Dendritic cell treated with granulocyte-macrophage colony-stimulating factor and Interleukin-4, amounts not matched to agents 40 ng/mL and 50 ng/mL, for 4 days (primary cell): ENCODE results near the gene ZIC2.

Experiments used
- H3K27ac Mint-ChIP-seq: one replicate; pipeline ENCODE4 v1.8.0; 2022; ENCODE audit warnings: mild to moderate bottlenecking, mixed read lengths
- H3K27me3 Mint-ChIP-seq: one replicate; pipeline ENCODE4 v1.8.0; 2022; ENCODE audit warnings: mild to moderate bottlenecking, mixed read lengths
- H3K36me3 Mint-ChIP-seq: one replicate; pipeline ENCODE4 v1.8.0; 2022; ENCODE audit warnings: low read depth, mixed read lengths
- H3K4me1 Mint-ChIP-seq: one replicate; pipeline ENCODE4 v1.8.0; 2022; ENCODE audit warnings: low read depth, mixed read lengths
- H3K4me3 Mint-ChIP-seq: one replicate; pipeline ENCODE4 v1.8.0; 2022; ENCODE audit warnings: mild to moderate bottlenecking, moderate library complexity, mixed read lengths
- H3K9me3 Mint-ChIP-seq: one replicate; pipeline ENCODE4 v1.8.0; 2022; ENCODE audit warnings: mixed read lengths
- intact Hi-C: fragments of 100-400 bp; cut with micrococcal nuclease; formaldehyde crosslinking; loops from one replicate; pipeline ENCODE4 v1.15.0; 2022

Gene ZIC2

DNA sequence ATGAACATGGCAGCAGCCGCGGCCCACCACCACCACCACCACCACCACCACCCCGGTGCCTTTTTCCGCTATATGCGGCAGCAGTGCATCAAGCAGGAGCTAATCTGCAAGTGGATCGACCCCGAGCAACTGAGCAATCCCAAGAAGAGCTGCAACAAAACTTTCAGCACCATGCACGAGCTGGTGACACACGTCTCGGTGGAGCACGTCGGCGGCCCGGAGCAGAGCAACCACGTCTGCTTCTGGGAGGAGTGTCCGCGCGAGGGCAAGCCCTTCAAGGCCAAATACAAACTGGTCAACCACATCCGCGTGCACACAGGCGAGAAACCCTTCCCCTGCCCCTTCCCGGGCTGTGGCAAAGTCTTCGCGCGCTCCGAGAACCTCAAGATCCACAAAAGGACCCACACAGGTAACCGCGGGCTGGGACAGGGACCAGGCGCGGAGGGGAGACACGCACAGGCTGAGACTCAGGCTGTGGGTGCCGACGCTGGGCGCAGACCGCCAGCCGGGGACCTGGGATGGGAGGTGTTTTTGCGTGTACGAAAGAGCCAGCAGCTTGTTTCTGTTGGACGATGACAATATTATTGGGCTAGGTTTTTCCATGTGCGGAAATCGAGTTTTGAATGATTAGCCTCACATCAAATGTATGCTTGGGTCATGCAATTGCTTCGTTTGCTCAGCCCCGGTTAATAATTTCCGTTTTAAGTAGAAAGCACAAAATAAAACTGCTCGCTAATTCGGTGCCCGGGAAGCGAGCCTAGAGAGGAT is 1.3 kb downstream of the ZIC2 start:
- Mint-ChIP-seq H3K27ac (no peak overlapping the region), H3K4me1 (peaks cover 12% of the 10 kb centered on the region), H3K36me3 (no peaks in the 10 kb centered on the region), H3K27me3 (peaks cover 78% of the 10 kb centered on the region), H3K9me3 (no peaks in the 10 kb centered on the region), H3K4me3 (no peak overlapping the region)
- intact Hi-C loops: no loop called here

- H3K4me1 Mint-ChIP-seq: peaks cover 6% of the 10 kb centered on the region
- peaks cover 77% of the 10 kb centered on the region for H3K27me3 Mint-ChIP-seq
- no peak overlapping the region for H3K27ac Mint-ChIP-seq
- H3K4me3 Mint-ChIP-seq: no peak overlapping the region
- H3K36me3 Mint-ChIP-seq: no peaks in the 10 kb centered on the region
- H3K9me3 Mint-ChIP-seq: no peaks in the 10 kb centered on the region
- intact Hi-C loops: no loop called here
These were observed 2.2 kb downstream of the ZIC2 start for GRCh38 chr13:99983499-99984401.

DNA sequence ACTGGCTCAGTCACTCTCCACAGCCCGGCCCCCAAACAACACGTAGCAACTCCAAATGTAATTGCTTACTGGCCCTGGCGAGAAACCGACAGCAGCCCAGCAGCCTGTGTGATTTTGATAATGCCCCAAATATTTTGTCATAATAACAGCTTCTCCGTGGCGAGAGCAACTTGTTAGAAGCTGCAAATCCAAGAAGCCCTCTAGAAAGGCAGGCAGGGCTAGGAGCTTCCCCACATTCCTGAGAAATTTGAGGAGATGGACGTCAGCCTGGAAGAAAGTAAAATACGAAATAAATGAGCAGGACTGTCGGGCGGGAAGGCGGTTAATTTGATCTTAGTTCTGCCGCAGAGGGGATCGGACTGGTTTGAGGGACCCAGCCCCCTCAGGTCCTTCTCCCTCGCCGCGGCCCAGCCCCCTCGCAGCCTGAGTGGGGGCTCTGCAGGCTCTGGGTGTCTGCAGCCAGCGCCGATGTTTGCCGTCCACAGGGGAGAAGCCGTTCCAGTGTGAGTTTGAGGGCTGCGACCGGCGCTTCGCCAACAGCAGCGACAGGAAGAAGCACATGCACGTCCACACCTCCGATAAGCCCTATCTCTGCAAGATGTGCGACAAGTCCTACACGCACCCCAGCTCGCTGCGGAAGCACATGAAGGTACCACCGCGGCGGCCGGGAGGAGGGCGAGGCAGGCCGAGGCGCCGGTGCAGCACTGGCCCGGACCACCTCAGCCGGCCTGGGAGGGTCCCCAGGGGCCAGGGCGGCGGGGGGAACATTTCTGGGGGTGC is 3.1 kb downstream of the ZIC2 start:
- Mint-ChIP-seq H3K4me1 (peaks cover 12% of the 10 kb centered on the region), H3K36me3 (no peaks in the 10 kb centered on the region), H3K27ac (no peak overlapping the region), H3K27me3 (peaks cover 78% of the 10 kb centered on the region), H3K4me3 (no peak overlapping the region), H3K9me3 (no peaks in the 10 kb centered on the region)
- intact Hi-C loops: no loop called here

DNA sequence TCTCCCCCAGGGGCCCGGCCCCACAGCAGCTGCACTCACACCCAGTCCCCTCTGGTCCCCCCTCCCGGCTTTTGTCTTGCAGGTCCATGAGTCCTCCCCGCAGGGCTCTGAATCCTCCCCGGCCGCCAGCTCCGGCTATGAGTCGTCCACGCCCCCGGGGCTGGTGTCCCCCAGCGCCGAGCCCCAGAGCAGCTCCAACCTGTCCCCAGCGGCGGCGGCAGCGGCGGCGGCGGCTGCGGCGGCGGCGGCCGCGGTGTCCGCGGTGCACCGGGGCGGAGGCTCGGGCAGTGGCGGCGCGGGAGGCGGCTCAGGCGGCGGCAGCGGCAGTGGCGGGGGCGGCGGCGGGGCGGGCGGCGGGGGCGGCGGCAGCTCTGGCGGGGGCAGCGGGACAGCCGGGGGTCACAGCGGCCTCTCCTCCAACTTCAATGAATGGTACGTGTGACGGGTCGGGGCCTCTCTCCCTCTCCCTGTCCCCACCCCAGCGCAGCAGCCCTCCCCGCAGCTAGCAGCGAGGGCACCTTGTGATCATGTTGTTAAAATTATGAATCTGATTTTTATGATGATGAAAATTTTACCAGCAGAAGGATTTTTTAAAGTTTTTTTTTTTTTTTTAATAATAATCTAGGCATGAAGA is 3.8 kb downstream of the ZIC2 start:
- no peaks in the 10 kb centered on the region for H3K9me3 Mint-ChIP-seq
- no peaks in the 10 kb centered on the region for H3K36me3 Mint-ChIP-seq
- H3K4me1 Mint-ChIP-seq: peaks cover 19% of the 10 kb centered on the region
- H3K27me3 Mint-ChIP-seq: peaks cover 79% of the 10 kb centered on the region
- no peak overlapping the region for H3K4me3 Mint-ChIP-seq
- H3K27ac Mint-ChIP-seq: no peak overlapping the region
- intact Hi-C loops: no loop called here

GRCh38 chr13:99985886-99986527 is 4.4 kb downstream of the ZIC2 start:
- peaks cover 26% of the 10 kb centered on the region for H3K4me1 Mint-ChIP-seq
- no peak overlapping the region for H3K4me3 Mint-ChIP-seq
- H3K27me3 Mint-ChIP-seq: peaks cover 83% of the 10 kb centered on the region
- H3K9me3 Mint-ChIP-seq: no peaks in the 10 kb centered on the region
- H3K36me3 Mint-ChIP-seq: no peaks in the 10 kb centered on the region
- no peak overlapping the region for H3K27ac Mint-ChIP-seq
- intact Hi-C loops: no loop called here

- intact Hi-C loops: no loop called here
- Mint-ChIP-seq H3K4me1 (peaks cover 30% of the 10 kb centered on the region), H3K27ac (no peak overlapping the region), H3K9me3 (no peaks in the 10 kb centered on the region), H3K36me3 (no peaks in the 10 kb centered on the region), H3K4me3 (no peak overlapping the region), H3K27me3 (peaks cover 87% of the 10 kb centered on the region)
These were observed 5.2 kb downstream of the ZIC2 start for GRCh38 chr13:99986741-99987140.

DNA sequence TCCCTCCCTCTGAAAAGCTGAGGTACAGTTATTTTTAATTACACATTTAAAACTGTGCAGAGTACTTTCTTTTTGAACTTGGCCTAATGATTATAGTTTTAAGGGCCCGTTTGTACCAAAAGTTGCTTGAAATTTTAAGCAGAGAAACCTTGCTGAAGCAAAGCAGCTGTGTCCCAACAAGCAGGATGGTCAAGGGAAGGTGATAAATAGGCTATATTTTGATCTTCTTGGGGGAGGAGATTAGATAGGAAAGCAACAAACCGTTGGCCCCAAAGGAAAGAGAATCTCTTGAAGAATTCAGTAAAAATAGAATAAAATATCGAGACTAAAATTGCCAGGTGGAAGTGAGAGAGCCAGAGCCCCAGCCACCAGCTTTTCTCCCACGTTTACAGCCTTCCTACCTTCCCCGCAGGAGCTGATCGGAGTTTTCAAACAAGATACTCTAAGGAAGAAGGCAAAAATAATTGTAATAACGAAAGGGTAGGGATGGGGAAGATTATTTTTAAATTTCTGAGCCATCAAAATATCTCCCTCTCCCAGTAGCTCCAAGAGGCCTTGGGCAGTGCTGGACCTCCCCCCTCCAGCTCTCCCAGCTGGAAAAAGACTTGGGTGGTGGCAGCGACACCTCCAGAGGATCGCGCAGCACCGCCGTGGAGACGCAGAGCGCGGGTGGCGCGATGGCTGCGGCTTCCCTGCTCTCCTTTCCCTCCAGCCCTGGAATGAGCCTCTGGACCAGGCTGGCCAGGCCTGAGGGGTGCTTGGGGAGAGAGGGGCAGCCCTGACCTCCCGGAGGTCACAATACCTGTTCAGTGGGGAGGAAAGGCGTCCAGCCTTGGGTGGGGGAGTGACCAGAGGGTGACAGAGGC is 5.8 kb downstream of the ZIC2 start:
- Mint-ChIP-seq H3K36me3 (no peaks in the 10 kb centered on the region), H3K9me3 (no peaks in the 10 kb centered on the region), H3K27ac (no peak overlapping the region), H3K4me1 (peaks cover 36% of the 10 kb centered on the region), H3K4me3 (no peak overlapping the region), H3K27me3 (peaks cover 92% of the 10 kb centered on the region)
- intact Hi-C loops: no loop called here

DNA sequence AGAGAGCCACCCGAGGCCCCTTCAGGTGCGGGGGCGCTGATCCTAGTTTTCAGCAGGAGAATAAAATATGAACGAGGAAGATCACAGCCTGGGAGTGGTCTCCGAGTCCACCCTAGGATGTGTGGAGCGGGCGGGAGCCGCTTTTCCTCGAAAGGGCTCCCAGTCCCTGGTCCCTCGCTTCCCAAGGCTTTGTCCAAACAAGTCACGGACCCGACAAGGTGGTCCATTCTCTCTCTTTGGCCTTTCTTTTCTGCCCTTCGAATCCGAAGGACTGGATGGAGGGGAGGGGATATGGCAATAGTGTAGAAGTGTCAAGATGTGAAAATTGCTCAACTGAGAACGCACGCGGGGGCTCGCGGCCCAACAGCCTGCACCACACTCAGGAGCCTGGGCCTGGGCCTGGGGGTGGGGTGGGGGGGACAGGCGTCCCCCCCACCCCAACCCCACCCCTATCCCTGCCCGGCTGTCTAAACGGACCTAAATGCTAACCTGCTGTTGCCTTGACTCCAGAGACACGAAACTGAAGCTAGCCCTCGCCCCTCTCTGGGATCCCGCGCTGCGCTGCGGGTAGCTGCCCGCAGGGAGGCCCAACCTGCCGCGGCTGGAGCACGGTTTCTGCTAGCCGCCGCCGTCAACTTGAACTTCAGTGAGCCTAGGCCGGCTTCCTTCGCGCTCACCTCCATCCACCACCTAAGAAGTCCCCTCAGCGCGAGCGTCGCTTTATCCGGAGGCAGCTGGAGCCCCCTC is 7.1 kb downstream of the ZIC2 start:
- Mint-ChIP-seq H3K27me3 (peaks cover 91% of the 10 kb centered on the region), H3K9me3 (no peaks in the 10 kb centered on the region), H3K4me1 (peaks cover 43% of the 10 kb centered on the region), H3K36me3 (no peaks in the 10 kb centered on the region), H3K27ac (no peak overlapping the region), H3K4me3 (no peak overlapping the region)
- intact Hi-C loops: no loop called here

GRCh38 chr13:99989276-99990125 is 7.9 kb downstream of the ZIC2 start:
- intact Hi-C loops: no loop called here
- H3K27me3 Mint-ChIP-seq: peaks cover 90% of the 10 kb centered on the region
- H3K36me3 Mint-ChIP-seq: no peaks in the 10 kb centered on the region
- no peak overlapping the region for H3K4me3 Mint-ChIP-seq
- no peaks in the 10 kb centered on the region for H3K9me3 Mint-ChIP-seq
- H3K27ac Mint-ChIP-seq: no peak overlapping the region
- H3K4me1 Mint-ChIP-seq: peaks cover 43% of the 10 kb centered on the region

DNA sequence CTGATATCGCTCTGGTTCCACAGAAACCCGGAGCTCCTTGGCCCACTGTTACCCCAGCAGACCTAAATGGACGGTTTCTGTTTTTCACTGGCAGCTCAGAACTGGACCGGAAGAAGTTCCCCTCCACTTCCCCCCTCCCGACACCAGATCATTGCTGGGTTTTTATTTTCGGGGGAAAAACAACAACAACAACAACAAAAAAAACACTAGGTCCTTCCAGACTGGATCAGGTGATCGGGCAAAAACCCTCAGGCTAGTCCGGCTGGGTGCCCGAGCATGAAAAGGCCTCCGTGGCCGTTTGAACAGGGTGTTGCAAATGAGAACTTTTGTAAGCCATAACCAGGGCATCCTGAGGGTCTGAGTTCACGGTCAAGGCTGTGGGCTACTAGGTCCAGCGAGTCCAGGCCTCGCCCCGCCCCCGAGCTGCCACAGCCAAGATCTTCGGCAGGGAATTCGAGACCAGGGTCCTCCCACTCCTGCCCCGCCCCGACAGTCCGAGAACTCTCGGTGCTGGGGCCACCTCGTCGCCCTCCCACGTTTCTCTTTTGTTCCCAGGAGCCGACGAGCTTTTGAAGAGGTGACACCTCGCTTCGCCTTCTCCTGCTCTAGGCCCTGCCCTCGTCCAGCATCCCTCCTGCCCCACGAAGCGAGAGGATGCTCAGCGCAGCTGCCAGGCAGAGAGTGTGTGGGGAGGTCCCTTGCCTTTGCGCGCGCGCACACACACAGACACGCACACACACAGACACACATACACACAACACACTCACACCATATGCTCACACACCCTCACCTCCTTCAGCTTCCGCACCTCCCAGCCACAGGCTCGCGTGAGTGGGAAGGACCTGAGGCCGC is 8.8 kb downstream of the ZIC2 start:
- H3K36me3 Mint-ChIP-seq: no peaks in the 10 kb centered on the region
- H3K9me3 Mint-ChIP-seq: no peaks in the 10 kb centered on the region
- peak overlapping the region; percentile 37 for H3K4me3 Mint-ChIP-seq
- H3K4me1 Mint-ChIP-seq: peaks cover 43% of the 10 kb centered on the region
- H3K27me3 Mint-ChIP-seq: peaks cover 94% of the 10 kb centered on the region
- no peak overlapping the region for H3K27ac Mint-ChIP-seq
- intact Hi-C loops: no loop called here
